DOHH2 (cell line): Measurements from ENCODE around the gene PHF21B.

Experiments
- H3F3A ChIP-seq: fragments of 200-600 bp; sonication (generic), shearing (Covaris generic); 2 replicates; pipeline ENCODE4 v1.6.0; 2016; ENCODE audit warnings: antibody characterized with exemption, mild to moderate bottlenecking; ENCODE audit not compliant: control insufficient read depth, insufficient read depth
- H3K27ac ChIP-seq: fragments of 200-600 bp; sonication (generic); 2 replicates; pipeline ENCODE4 v1.5.1; 2014; ENCODE audit warnings: low read depth, mild to moderate bottlenecking, low read length, moderate library complexity
- H3K27me3 ChIP-seq: fragments of 200-600 bp; sonication (generic); 2 replicates; pipeline ENCODE4 v1.6.1; 2014; ENCODE audit warnings: mild to moderate bottlenecking, low read length, mixed read lengths; ENCODE audit not compliant: control insufficient read depth
- H3K36me3 ChIP-seq: fragments of 200-600 bp; sonication (generic); 2 replicates; pipeline ENCODE4 v1.6.1; 2014; ENCODE audit warnings: mild to moderate bottlenecking, low read length, moderate library complexity, mixed read lengths; ENCODE audit not compliant: control insufficient read depth
- H3K4me1 ChIP-seq: fragments of 200-600 bp; sonication (generic); 2 replicates; pipeline ENCODE4 v1.6.1; 2014; ENCODE audit warnings: mild to moderate bottlenecking, low read length, mixed read lengths; ENCODE audit not compliant: control insufficient read depth
- H3K4me2 ChIP-seq: fragments of 200-600 bp; sonication (generic); 2 replicates; pipeline ENCODE4 v1.6.0; 2014; ENCODE audit warnings: mild to moderate bottlenecking, low read length, moderate library complexity
- H3K4me3 ChIP-seq: fragments of 200-600 bp; sonication (generic); 2 replicates; pipeline ENCODE4 v1.5.1; 2014; ENCODE audit warnings: mild to moderate bottlenecking, low read length, mixed read lengths
- H3K79me2 ChIP-seq: fragments of 200-600 bp; sonication (generic); 2 replicates; pipeline ENCODE4 v1.6.1; 2014; ENCODE audit warnings: mild to moderate bottlenecking, low read length, mixed read lengths; ENCODE audit not compliant: control insufficient read depth
- H3K9me2 ChIP-seq: fragments of 200-600 bp; sonication (generic); replicated peaks from 2 replicates; pipeline ENCODE4 v1.6.1; 2014; ENCODE audit warnings: mild to moderate bottlenecking, low read length, mixed read lengths; ENCODE audit not compliant: control insufficient read depth
- H3K9me3 ChIP-seq: fragments of 200-600 bp; sonication (generic); 2 replicates; pipeline ENCODE4 v1.6.1; 2014; ENCODE audit warnings: antibody characterized with exemption, low read length, mixed read lengths; ENCODE audit not compliant: control insufficient read depth, insufficient read depth
- H4K20me1 ChIP-seq: fragments of 200-600 bp; sonication (generic); 2 replicates; pipeline ENCODE4 v1.6.0; 2014; ENCODE audit warnings: low read depth, mild to moderate bottlenecking, antibody characterized with exemption, low read length, moderate library complexity; ENCODE audit not compliant: control insufficient read depth, insufficient read depth
- CTCF ChIP-seq: fragments of 200-600 bp; sonication (generic); IDR thresholded peaks from one replicate; pipeline ENCODE4 v1.5.1; 2014; ENCODE audit warnings: antibody characterized with exemption, mild to moderate bottlenecking, low read depth, low read length; ENCODE audit not compliant: poor library complexity, severe bottlenecking
- EZH2phosphoT487 ChIP-seq: fragments of 200-600 bp; sonication (generic); IDR thresholded peaks from 2 replicates; pipeline ENCODE4 v1.6.1; 2017; ENCODE audit warnings: borderline replicate concordance, mild to moderate bottlenecking, antibody characterized with exemption, low read length, moderate library complexity, mixed read lengths

Gene PHF21B

GRCh38 chr22:44915441-44915840, 94.4 kb downstream of the PHF21B start:
- Histone ChIP-seq H3K27ac (no peak overlapping the region), H3K9me3 (no peaks in the 10 kb centered on the region), H3K4me3 (no peak overlapping the region), H3K36me3 (no peaks in the 10 kb centered on the region), H3K4me2 (no peak overlapping the region), H3K27me3 (no peaks in the 10 kb centered on the region), H3K9me2 (no peaks in the 10 kb centered on the region), H3K4me1 (no peaks in the 10 kb centered on the region), H4K20me1 (no peaks in the 10 kb centered on the region), H3F3A (no peaks in the 10 kb centered on the region), H3K79me2 (no peaks in the 10 kb centered on the region)
- TF ChIP-seq CTCF: no peak
- TF ChIP-seq EZH2phosphoT487: no peak

- Histone ChIP-seq H3K4me3 (no peak overlapping the region), H3K27me3 (no peaks in the 10 kb centered on the region), H4K20me1 (no peaks in the 10 kb centered on the region), H3F3A (no peaks in the 10 kb centered on the region), H3K4me1 (no peaks in the 10 kb centered on the region), H3K27ac (no peak overlapping the region), H3K9me2 (no peaks in the 10 kb centered on the region), H3K79me2 (no peaks in the 10 kb centered on the region), H3K4me2 (no peak overlapping the region), H3K36me3 (no peaks in the 10 kb centered on the region), H3K9me3 (no peaks in the 10 kb centered on the region)
- TF ChIP-seq CTCF (no peak), EZH2phosphoT487 (no peak)
Observed at GRCh38 chr22:44914026-44914721, 95.6 kb downstream of the PHF21B start.

- Histone ChIP-seq H3K4me1 (no peaks in the 10 kb centered on the region), H3K36me3 (no peaks in the 10 kb centered on the region), H3K27ac (no peak overlapping the region), H3F3A (no peaks in the 10 kb centered on the region), H3K27me3 (no peaks in the 10 kb centered on the region), H4K20me1 (no peaks in the 10 kb centered on the region), H3K9me2 (no peaks in the 10 kb centered on the region), H3K4me3 (no peak overlapping the region), H3K9me3 (no peaks in the 10 kb centered on the region), H3K4me2 (no peak overlapping the region), H3K79me2 (no peaks in the 10 kb centered on the region)
- TF ChIP-seq EZH2phosphoT487 (no peak), CTCF (no peak)
Observed at GRCh38 chr22:44913198-44913983, 96.4 kb downstream of the PHF21B start.
